Hematopoietic multipotent progenitor cell treated with erythropoietin and hydrocortisone succinate and interleukin-3 and kit ligand, for 4 days (in vitro differentiated cells): ENCODE results near the gene CSF3R.

Source experiments
- DNase-seq: peaks from one replicate; pipeline ENCODE4 v3.0.0-alpha.2; 2015

Gene CSF3R

GRCh38 chr1:36455386-36455785 is 27.3 kb downstream of the CSF3R start:
- DNase-seq, result no peak

- no peak for DNase-seq
These were observed 28.9 kb downstream of the CSF3R start for GRCh38 chr1:36453600-36454388.

- DNase-seq, result no peak
These were observed 29.7 kb downstream of the CSF3R start for GRCh38 chr1:36453051-36453450.

- no peak for DNase-seq
These were observed 31.8 kb downstream of the CSF3R start for GRCh38 chr1:36450919-36451305.

- peak; percentile 96 for DNase-seq
These were observed 32.3 kb downstream of the CSF3R start, which contains the start of gene OSCP1 for GRCh38 chr1:36450270-36450918. TSS of gene OSCP1 (minus strand) at chr1:36450451. CDS start at chr1:36450369, 82 bp downstream.

- DNase-seq, result peak; percentile 82
These were observed 34.1 kb downstream of the CSF3R start for GRCh38 chr1:36448530-36449056.

GRCh38 chr1:36447450-36447849 is 35.3 kb downstream of the CSF3R start:
- no peak for DNase-seq

- peak; percentile 60 for DNase-seq
These were observed 36.0 kb downstream of the CSF3R start for GRCh38 chr1:36446746-36447145.

GRCh38 chr1:36446271-36446670 is 36.4 kb downstream of the CSF3R start:
- peak; percentile 84 for DNase-seq

- DNase-seq, result no peak
These were observed 39.4 kb downstream of the CSF3R start for GRCh38 chr1:36443297-36443696.

- DNase-seq, result no peak
These were observed 40.4 kb downstream of the CSF3R start for GRCh38 chr1:36442337-36442736.

- DNase-seq, result no peak
These were observed 42.1 kb downstream of the CSF3R start for GRCh38 chr1:36440646-36441045.

- no peak for DNase-seq
These were observed 42.7 kb downstream of the CSF3R start for GRCh38 chr1:36440044-36440443.

GRCh38 chr1:36438715-36439114 is 44.0 kb downstream of the CSF3R start:
- no peak for DNase-seq

- no peak for DNase-seq
These were observed 45.9 kb downstream of the CSF3R start for GRCh38 chr1:36436821-36437220.

GRCh38 chr1:36433102-36433501 is 49.6 kb downstream of the CSF3R start:
- no peak for DNase-seq

- no peak for DNase-seq
These were observed 50.1 kb downstream of the CSF3R start for GRCh38 chr1:36432616-36433015.

- DNase-seq, result no peak
These were observed 56.9 kb downstream of the CSF3R start for GRCh38 chr1:36425791-36426190.

GRCh38 chr1:36421649-36422048 is 61.1 kb downstream of the CSF3R start:
- DNase-seq, result no peak

GRCh38 chr1:36420836-36421317 is 61.8 kb downstream of the CSF3R start:
- DNase-seq, result peak; percentile 94

- no peak for DNase-seq
These were observed 62.3 kb downstream of the CSF3R start for GRCh38 chr1:36420409-36420808.

GRCh38 chr1:36419569-36419968 is 63.1 kb downstream of the CSF3R start:
- no peak for DNase-seq

- DNase-seq, result no peak
These were observed 63.6 kb downstream of the CSF3R start for GRCh38 chr1:36419140-36419539.

GRCh38 chr1:36417931-36418330 is 64.8 kb downstream of the CSF3R start:
- no peak for DNase-seq
